HepG2 (cell line): ENCODE results near the gene RASSF8. TPM values are rescaled to one million over a fixed set of nuclear protein-coding genes. Genes with fewer than 3 reads are reported as not detected.

ENCODE experiments used
- ATAC-seq: fragments of 200-7000 bp; cut with Tn5 transposase; 3 replicates; pipeline ENCODE4 v1.9.1; 2020; ENCODE audit warnings: mild to moderate bottlenecking, moderate library complexity
- BruUV-seq: library from RNA; stranded (reverse); fragments of 400-500 nt; replicated peaks from 2 replicates; lab custom pipeline; 2021; lab: Mats Ljungman, UMichigan
- CTCF ChIA-PET: fragments of 300-600 bp; formaldehyde crosslinking; extraction: SDS; loops from one replicate; lab custom pipeline; 2021; ENCODE audit warnings: low total read pairs, inconsistent platforms, low intra/inter-chr PET ratio; lab: Yijun Ruan, JAX
- POLR2A ChIA-PET: fragments of 350-600 bp; sonication (Branson Sonifier 250); formaldehyde crosslinking; loops from one replicate; lab custom pipeline; 2020; ENCODE audit warnings: antibody characterized with exemption, inconsistent platforms; lab: Yijun Ruan, JAX
- DNase-seq: peaks from one replicate; pipeline ENCODE4 v3.0.0-alpha.2; 2015; ENCODE audit warnings: low spot score
- FAIRE-seq: peaks from 3 replicates; lab custom pipeline; 2011; peaks lifted over from hg19 to GRCh38; lab: Jason Lieb, UNC
- H2AFZ ChIP-seq: one replicate; pipeline ENCODE4 v1.6.1; 2011; ENCODE audit warnings: low read length, inconsistent platforms
- H3K27ac ChIP-seq: fragments of 300-600 bp; 3 replicates; pipeline ENCODE4 v1.8.0; 2011; ENCODE audit warnings: mixed run types, mild to moderate bottlenecking, mixed read lengths, low read length, inconsistent platforms; ENCODE audit not compliant: insufficient read depth; ENCODE audit errors: extremely low read length
- H3K27me3 ChIP-seq, 2 experiments: fragments of 200-600 bp in 1 of 2; 2 replicates in 1 of 2; 3 replicates in 1 of 2; pipeline versions ENCODE4 v1.6.0 to v1.8.0; 2011; ENCODE audit warnings: low read length in 2 of 2, mild to moderate bottlenecking in 2 of 2, moderate library complexity in 2 of 2, inconsistent platforms in 1 of 2; ENCODE audit not compliant: insufficient read depth in 2 of 2, control insufficient read depth in 1 of 2
- H3K36me3 ChIP-seq, 2 experiments: fragments of 200-600 bp in 1 of 2; replicated peaks in 1 of 2; 2 replicates in 1 of 2; 3 replicates in 1 of 2; pipeline versions ENCODE4 v1.5.1 to v1.8.0; 2011; ENCODE audit warnings: low read length in 2 of 2, inconsistent platforms in 1 of 2; ENCODE audit not compliant: insufficient read depth in 2 of 2, control insufficient read depth in 1 of 2
- H3K4me1 ChIP-seq: 2 replicates; pipeline ENCODE4 v1.5.1; 2012; ENCODE audit warnings: low read length, inconsistent platforms; ENCODE audit not compliant: insufficient read depth
- H3K4me2 ChIP-seq: 2 replicates; pipeline ENCODE4 v1.6.0; 2011; ENCODE audit warnings: low read depth, low read length, inconsistent platforms
- H3K4me3 ChIP-seq, 3 experiments: fragments of 200-600 bp in 1 of 3; sonication (generic), shearing (Covaris generic) in 1 of 3; replicated peaks in 1 of 3; 2 replicates each; pipeline ENCODE4 v1.5.1; 2011 to 2016; ENCODE audit warnings: low read length in 3 of 3, inconsistent platforms in 2 of 3, low read depth in 2 of 3, mild to moderate bottlenecking in 2 of 3, control low read depth in 1 of 3, mixed read lengths in 1 of 3; ENCODE audit not compliant: insufficient read depth in 1 of 3
- H3K79me2 ChIP-seq: one replicate; pipeline ENCODE4 v1.6.1; 2011; ENCODE audit warnings: low read length, inconsistent platforms; ENCODE audit not compliant: insufficient read depth
- H3K9ac ChIP-seq: 2 replicates; pipeline ENCODE4 v1.6.0; 2011; ENCODE audit warnings: mild to moderate bottlenecking, low read depth, low read length, inconsistent platforms; ENCODE audit not compliant: insufficient read depth
- H3K9me3 ChIP-seq: 2 replicates; pipeline ENCODE4 v1.5.1; 2012; ENCODE audit warnings: mild to moderate bottlenecking, low read length
- H4K20me1 ChIP-seq: 2 replicates; pipeline ENCODE4 v1.6.0; 2011; ENCODE audit warnings: inconsistent platforms, mild to moderate bottlenecking, low read length, moderate library complexity; ENCODE audit not compliant: insufficient read depth
- HDAC2 ChIP-seq: sonication (generic); formaldehyde crosslinking; IDR thresholded peaks from 2 replicates; pipeline ENCODE4 v1.4.0; 2020; ENCODE audit warnings: missing genetic modification reagents
- HMGXB3 ChIP-seq: sonication (generic); formaldehyde crosslinking; IDR thresholded peaks from 2 replicates; pipeline ENCODE4 v1.4.0; 2020; ENCODE audit warnings: missing genetic modification reagents, borderline replicate concordance
- ISL2 ChIP-seq: sonication (generic); formaldehyde crosslinking; IDR thresholded peaks from 2 replicates; pipeline ENCODE4 v1.5.0; 2020; ENCODE audit warnings: missing genetic modification reagents
- REPIN1 ChIP-seq: sonication (generic); formaldehyde crosslinking; IDR thresholded peaks from 2 replicates; pipeline ENCODE4 v1.8.0; 2022; ENCODE audit warnings: missing genetic modification reagents, low read depth, mild to moderate bottlenecking, borderline replicate concordance
- SIX1 ChIP-seq: sonication (generic); formaldehyde crosslinking; IDR thresholded peaks from 2 replicates; pipeline ENCODE4 v1.4.0; 2020; ENCODE audit warnings: missing genetic modification reagents, borderline replicate concordance
- THAP11 ChIP-seq: IDR thresholded peaks from 2 replicates; pipeline ENCODE4 v1.6.1; 2016; ENCODE audit warnings: missing biosample characterization, missing genetic modification reagents
- ZC3H4 ChIP-seq: sonication (generic); formaldehyde crosslinking; IDR thresholded peaks from 2 replicates; pipeline ENCODE4 v1.4.0; 2020; ENCODE audit warnings: missing genetic modification reagents, borderline replicate concordance
- ZFX ChIP-seq: sonication (generic); formaldehyde crosslinking; IDR thresholded peaks from 2 replicates; pipeline ENCODE4 v1.4.0; 2020; ENCODE audit warnings: mild to moderate bottlenecking, low read depth, missing genetic modification reagents, moderate library complexity
- ZNF792 ChIP-seq: IDR thresholded peaks from 2 replicates; pipeline ENCODE4 v1.6.1; 2016
- WGBS: methylation state at CpG from one replicate; pipeline ENCODE4 v1.1.6; 2017; ENCODE audit warnings: low lambda C conversion rate; 5-methylcytosine and 5-hydroxymethylcytosine counted together
- in situ Hi-C: cut with HindIII; loops from 2 replicates; pipeline ENCODE4 v1.10.0; 2017; ENCODE audit warnings: low pct_unique_long_range_greater_than_20kb; ENCODE audit not compliant: extremely low pct_ligation_motif_present
- intact Hi-C: fragments of 100-400 bp; cut with micrococcal nuclease; formaldehyde crosslinking; loops from one replicate; pipeline ENCODE4 v1.10.0; 2022; ENCODE audit not compliant: unreplicated experiment
- polyA plus RNA-seq, 8 experiments: library from polyadenylated mRNA; depleted of rRNA in 3 of 8; stranded (reverse) in 7 of 8; unstranded in 1 of 8; fragments of >200 nt; fragmentation: Illumina TruSeq in 4 of 8; extraction: Trizol in 4 of 8; gene quantifications; 2 replicates each; pipeline versions ENCODE4 v1.2.1 to v1.2.3, GENCODE V29; 2011 to 2016; ENCODE audit warnings: low read depth in 4 of 8, missing spikeins in 1 of 8, mixed read lengths in 1 of 8; ENCODE audit not compliant: insufficient read depth in 1 of 8
- total RNA-seq, 5 experiments: library from RNA; depleted of rRNA; stranded (reverse); fragments of >200 nt; fragmentation: Illumina TruSeq; extraction: Trizol; gene quantifications; 2 replicates each; pipeline ENCODE4 v1.2.3, GENCODE V29; 2016; ENCODE audit warnings: low read depth in 1 of 5

Gene RASSF8
- total and polyA plus RNA-seq, 2 of the 13 experiments (the other 11 are each of a cell fraction or from before 2014, with no cell fraction given) = 0.82 to 9.2 TPM

- ChIA-PET POLR2A (no interaction called here), CTCF (interaction anchor here (1.5 kb wide), 1 partner anchor 338 kb away, joined by 3 read pairs; no protein-coding TSS in a partner anchor)
- Histone ChIP-seq H3K4me3 (no peak overlapping the region), H3K27me3 (no peaks in the 10 kb centered on the region; a peak in 1 of 5 replicates), H3K36me3 (no peaks in the 10 kb centered on the region), H3K9me3 (no peaks in the 10 kb centered on the region), H3K79me2 (no peaks in the 10 kb centered on the region), H3K4me2 (no peak overlapping the region), H3K9ac (no peak overlapping the region), H2AFZ (no peak overlapping the region), H3K27ac (no peak overlapping the region), H4K20me1 (no peaks in the 10 kb centered on the region), H3K4me1 (peaks cover 11% of the 10 kb centered on the region)
- ATAC-seq (peak; percentile 78), FAIRE-seq (no peak), DNase-seq (peak; percentile 22)
- in situ Hi-C loops (no loop called here), intact Hi-C loops (loop anchor here (2.0 to 5.0 kb wide), 4 partner anchors 176 to 555 kb away; no protein-coding TSS in a partner anchor)
- TF ChIP-seq ZFX (CRISPR knock-in tag) (no peak), ZNF792 (CRISPR knock-in tag) (no peak), ISL2 (CRISPR knock-in tag) (no peak), SIX1 (CRISPR knock-in tag) (no peak), HDAC2 (CRISPR knock-in tag) (no peak), ZC3H4 (no peak), THAP11 (CRISPR knock-in tag) (no peak), HMGXB3 (CRISPR knock-in tag) (no peak), REPIN1 (no peak)
- no TSS peak for BruUV-seq
- 0% methylated on average over 2 of the region's 2 CpGs for WGBS
These were observed 137.6 kb downstream of the RASSF8 start for GRCh38 chr12:26096036-26096435.
